H1 (cell line): ENCODE measurements around the gene PPP6R1. TPM values are rescaled to one million over a fixed set of nuclear protein-coding genes. Genes with fewer than 3 reads are reported as not detected.

ENCODE experiments used
- ATF2 ChIP-seq: IDR thresholded peaks from 2 replicates; pipeline ENCODE4 v1.6.1; 2012; ENCODE audit warnings: low read length, inconsistent platforms
- CEBPB ChIP-seq: IDR thresholded peaks from 2 replicates; pipeline ENCODE4 v1.6.1; 2012; ENCODE audit warnings: low read depth, low read length
- CTCF ChIP-seq, 3 experiments: IDR thresholded peaks; 1 replicate in 2 of 3; 2 replicates in 1 of 3; pipeline versions ENCODE4 v1.5.1 to v1.6.1; 2011; ENCODE audit warnings: low read length in 3 of 3, mild to moderate bottlenecking in 3 of 3, inconsistent platforms in 2 of 3, low read depth in 1 of 3, moderate library complexity in 1 of 3; ENCODE audit not compliant: insufficient read depth in 1 of 3; ENCODE audit errors: control extremely low read depth in 1 of 3
- GTF2F1 ChIP-seq: IDR thresholded peaks from 2 replicates; pipeline ENCODE4 v1.6.1; 2012; ENCODE audit warnings: low read depth, low read length, improper control_type of control experiment, borderline replicate concordance
- NRF1 ChIP-seq: IDR thresholded peaks from 2 replicates; pipeline ENCODE4 v1.6.1; 2011; ENCODE audit warnings: mild to moderate bottlenecking, low read depth, low read length, improper control_type of control experiment
- POLR2AphosphoS5 ChIP-seq: IDR thresholded peaks from 2 replicates; pipeline ENCODE4 v1.6.1; 2011; ENCODE audit warnings: low read depth, low read length
- RAD21 ChIP-seq, 2 experiments: IDR thresholded peaks in 1 of 2; conservative IDR thresholded peaks in 1 of 2; 2 replicates each; pipeline ENCODE4 v1.6.1; 2011; ENCODE audit warnings: low read depth in 2 of 2, low read length in 2 of 2, improper control_type of control experiment in 1 of 2, inconsistent platforms in 1 of 2, mild to moderate bottlenecking in 1 of 2, moderate library complexity in 1 of 2
- RFX5 ChIP-seq: IDR thresholded peaks from 2 replicates; pipeline ENCODE4 v1.6.1; 2011; ENCODE audit warnings: low read depth, low read length, improper control_type of control experiment, borderline replicate concordance
- RNF2 ChIP-seq: fragments of 200-900, 300-1000 bp; sonication (generic); IDR thresholded peaks from 2 replicates; pipeline ENCODE4 v1.7.1; 2016; ENCODE audit warnings: borderline replicate concordance, low read depth, mild to moderate bottlenecking, antibody characterized with exemption, low read length; ENCODE audit not compliant: poor library complexity, severe bottlenecking; ENCODE audit errors: missing control alignments
- SIN3A ChIP-seq, 2 experiments: IDR thresholded peaks in 1 of 2; conservative IDR thresholded peaks in 1 of 2; 2 replicates each; pipeline ENCODE4 v1.6.1; 2011 to 2012; ENCODE audit warnings: low read length in 2 of 2, improper control_type of control experiment in 1 of 2, low read depth in 1 of 2, mild to moderate bottlenecking in 1 of 2
- SUZ12 ChIP-seq: fragments of 200-600 bp; sonication (generic); IDR thresholded peaks from 2 replicates; pipeline ENCODE4 v1.6.1; 2012; ENCODE audit warnings: mild to moderate bottlenecking, inconsistent platforms, low read length, moderate library complexity, mixed read lengths
- YY1 ChIP-seq: IDR thresholded peaks from 2 replicates; pipeline ENCODE4 v1.6.1; 2011; ENCODE audit warnings: low read depth, mild to moderate bottlenecking, low read length
- polyA plus RNA-seq, 7 experiments: library from polyadenylated mRNA; depleted of rRNA in 3 of 7; stranded (reverse) in 5 of 7; unstranded in 2 of 7; fragments of >200 nt in 5 of 7; fragments of 200-250 nt in 2 of 7; gene quantifications; 1 replicate in 5 of 7; 2 replicates in 1 of 7; 4 replicates in 1 of 7; pipeline versions ENCODE4 v1.2.1 to v1.2.3, GENCODE V29; 2011 to 2013; ENCODE audit warnings: missing spikeins in 2 of 7, mixed read lengths in 2 of 7
- total RNA-seq: library from RNA; stranded (reverse); fragmentation: NEBNext Ultra II Directional; extraction: Animal tissue kit (Norgen Biotek cat#: 25700); gene quantifications from 2 replicates; pipeline ENCODE4 v1.2.1, GENCODE V29; 2021

PPP6R1 gene
- total and polyA plus RNA-seq, 2 of the 8 experiments (the other 6 are each of a cell fraction or from before 2014, with no cell fraction given): 36.4 to 74.4 TPM

GRCh38 chr19:55258828-55259539 is at the start of gene PPP6R1 (continued):
- TF ChIP-seq RAD21 (IDR thresholded peaks at IDR 0.05 in 1 of 2, conservative IDR thresholded peaks at IDR 0.05 in 1 of 2; ENCODE audit: low read depth in 2 of 2, low read length in 2 of 2): peak in 1 of 2 experiments; percentile 7; a peak in 1 of 4 replicates
- no peak for TF ChIP-seq GTF2F1
- peak; percentile 73 for TF ChIP-seq NRF1
- peak; percentile 71; the same call in 1 of the 2 replicates for TF ChIP-seq YY1
- TF ChIP-seq RFX5: peak; percentile 76; the same call in 1 of the 2 replicates
- no peak for TF ChIP-seq RNF2
- TF ChIP-seq SUZ12: no peak
- peak; percentile 50; the same call in 1 of the 2 replicates for TF ChIP-seq POLR2AphosphoS5
- TF ChIP-seq CTCF (IDR thresholded peaks at IDR 0.05; ENCODE audit: control extremely low read depth in 1 of 3, insufficient read depth in 1 of 3, low read depth in 1 of 3, low read length in 3 of 3): 0 out of 4 replicates have a peak, but pooled peaks of 1 of the 3 experiments have one; percentile 11
- peak in 1 of 2 experiments; percentile 70; a peak in 3 of 4 replicates for TF ChIP-seq SIN3A (conservative IDR thresholded peaks at IDR 0.05 in 1 of 2, IDR thresholded peaks at IDR 0.05 in 1 of 2; ENCODE audit: low read depth in 1 of 2, low read length in 2 of 2)
- peak; percentile 83 for TF ChIP-seq CEBPB
- peak; percentile 35; the same call in 1 of the 2 replicates for TF ChIP-seq ATF2
- TF ChIP-seq, all 59 proteins: peak for 31
